Kidney capillary endothelial cell (primary cell): ENCODE measurements around the gene ANKRD11.
"Not testable (repeated sequence)": the region's sequence is repeated elsewhere in the genome, so short reads cannot be mapped to it uniquely, and the experiment has no call there.

ENCODE experiments used
- DNase-seq: peaks from one replicate; pipeline ENCODE4 v3.0.0-alpha.2; 2018; ENCODE audit warnings: low spot score

ANKRD11 gene

GRCh38 chr16:89314357-89314756 lies 176.0 kb downstream of the ANKRD11 start:
- no peak for DNase-seq

DNA sequence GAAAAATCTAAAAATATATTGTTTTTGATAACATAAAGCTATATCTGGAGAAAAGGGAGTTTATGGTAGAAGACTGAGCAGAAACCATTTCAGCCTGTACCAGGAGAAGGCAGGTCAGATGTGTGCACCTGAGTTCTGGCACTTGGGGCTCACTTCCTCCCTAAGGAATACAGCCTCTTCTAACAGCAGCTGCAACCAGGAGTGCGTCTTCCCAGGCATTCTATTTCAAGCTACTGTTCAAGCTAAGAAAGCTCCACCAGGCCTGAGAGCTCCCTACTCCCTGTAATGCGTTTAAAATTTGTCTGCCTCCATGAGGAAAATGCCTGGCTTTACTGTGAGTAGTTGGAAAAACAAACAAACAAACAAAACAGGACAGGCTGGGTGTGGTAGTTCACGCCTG lies 176.8 kb downstream of the ANKRD11 start:
- no peak for DNase-seq

- no peak for DNase-seq
Measured at GRCh38 chr16:89312598-89313299, 177.6 kb downstream of the ANKRD11 start.

GRCh38 chr16:89312194-89312593 lies 178.2 kb downstream of the ANKRD11 start:
- DNase-seq, result no peak

DNA sequence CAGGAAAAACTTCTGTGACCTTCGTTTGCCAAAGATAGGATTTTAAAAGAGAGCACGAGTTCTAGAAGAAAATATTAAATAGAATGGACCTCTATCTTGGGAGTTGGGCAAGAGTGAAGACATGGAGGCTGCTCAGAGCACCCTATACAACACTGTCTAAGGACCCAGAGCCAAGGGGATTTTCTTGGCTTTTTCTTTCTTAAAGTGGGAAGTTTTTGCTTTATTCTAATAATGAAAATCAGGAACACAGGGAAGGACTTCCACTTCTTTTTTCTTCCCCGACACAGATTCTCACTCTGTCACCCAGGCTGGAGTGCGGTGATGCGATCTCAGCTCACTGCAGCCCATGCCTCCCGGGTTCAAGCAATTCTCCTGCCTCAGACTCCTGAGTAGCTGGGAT lies 178.7 kb downstream of the ANKRD11 start:
- DNase-seq, result no peak

- DNase-seq, result no peak
Measured at GRCh38 chr16:89309438-89310122, 180.8 kb downstream of the ANKRD11 start.

GRCh38 chr16:89308391-89309333 lies 181.7 kb downstream of the ANKRD11 start:
- DNase-seq, result no peak

DNA sequence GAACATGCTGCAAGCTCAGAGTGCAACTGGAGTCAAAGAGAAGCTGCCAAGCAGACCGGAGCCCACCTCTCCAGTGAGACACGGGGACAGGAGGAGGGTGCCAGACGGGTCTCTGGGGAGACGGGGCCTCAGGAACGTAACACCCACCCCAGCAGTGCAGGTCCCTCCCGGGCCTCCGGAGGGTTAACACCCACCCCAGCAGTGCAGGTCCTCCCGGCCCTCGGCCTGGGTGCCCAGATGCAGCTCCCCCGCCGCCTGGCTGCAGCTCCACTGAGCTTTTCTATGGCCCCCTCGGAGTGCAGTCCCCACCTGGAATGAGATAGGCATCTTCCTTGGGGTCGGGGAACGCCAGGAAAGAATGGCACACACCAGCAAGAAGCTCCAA lies 182.9 kb downstream of the ANKRD11 start:
- DNase-seq, result no peak

DNA sequence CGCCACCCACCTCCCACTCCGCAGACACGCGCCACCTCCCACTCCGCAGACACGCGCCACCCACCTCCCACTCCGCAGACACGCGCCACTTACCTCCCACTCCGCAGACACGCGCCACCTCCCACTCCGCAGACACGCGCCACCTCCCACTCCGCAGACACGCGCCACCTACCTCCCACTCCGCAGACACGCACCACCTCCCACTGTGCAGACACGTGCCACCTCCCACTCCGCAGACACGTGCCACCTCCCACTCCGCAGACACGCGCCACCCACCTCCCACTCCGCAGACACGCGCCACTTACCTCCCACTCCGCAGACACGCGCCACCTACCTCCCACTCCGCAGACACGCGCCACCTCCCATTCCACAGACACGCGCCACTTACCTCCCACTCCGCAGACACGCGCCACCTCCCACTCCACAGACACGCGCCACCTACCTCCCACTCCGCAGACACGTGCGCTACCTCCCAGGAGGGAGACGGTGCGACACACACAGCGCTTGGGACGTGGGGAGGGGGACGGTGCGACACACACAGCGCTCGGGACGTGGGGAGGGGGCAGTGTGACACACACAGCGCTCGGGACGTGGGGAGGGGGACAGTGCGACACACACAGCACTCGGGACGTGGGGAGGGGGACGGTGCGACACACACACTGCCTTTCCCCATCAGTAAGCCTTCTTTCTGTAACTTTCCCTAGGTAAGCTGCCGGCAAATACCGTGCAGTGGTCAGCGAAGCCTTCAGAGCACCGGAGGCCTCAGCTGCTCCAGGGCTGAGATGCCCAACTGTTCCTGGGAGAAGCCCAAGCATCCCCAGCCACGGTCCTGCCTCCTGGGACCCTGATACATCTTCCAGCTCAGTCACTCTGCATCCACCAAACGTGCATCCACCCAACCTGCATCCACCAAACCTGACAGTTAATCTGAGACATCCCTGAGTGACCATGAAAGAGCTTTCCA lies 183.6 kb downstream of the ANKRD11 start:
- not testable (repeated sequence) for DNase-seq

- no peak for DNase-seq
Measured at GRCh38 chr16:89304941-89305705, 185.2 kb downstream of the ANKRD11 start.

- no peak for DNase-seq
Measured at GRCh38 chr16:89304181-89304851, 186.0 kb downstream of the ANKRD11 start.

DNA sequence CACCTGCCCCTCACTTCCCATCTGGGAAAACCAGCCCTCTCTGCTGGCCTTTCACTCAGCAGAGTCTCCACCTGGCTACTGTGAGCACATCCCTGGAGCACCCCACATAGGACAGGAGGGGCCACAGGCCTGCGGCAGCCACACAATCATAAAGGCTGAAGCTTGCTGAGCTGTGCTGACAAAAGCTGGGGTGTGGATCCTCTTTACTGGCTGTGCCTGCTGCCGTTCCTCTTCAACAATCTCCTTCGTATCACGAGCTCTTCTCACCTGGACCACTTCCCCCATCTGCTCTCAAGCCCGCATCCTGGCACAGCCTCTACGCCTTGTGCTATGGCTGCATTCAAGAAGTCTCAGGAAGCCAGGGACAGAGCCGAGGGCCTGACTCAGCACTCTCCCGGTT lies 186.7 kb downstream of the ANKRD11 start:
- no peak for DNase-seq

GRCh38 chr16:89300976-89301360 lies 189.4 kb downstream of the ANKRD11 start:
- no peak for DNase-seq

- no peak for DNase-seq
Measured at GRCh38 chr16:89300311-89300975, 189.9 kb downstream of the ANKRD11 start.

GRCh38 chr16:89299357-89300111 lies 190.8 kb downstream of the ANKRD11 start:
- not testable (repeated sequence) for DNase-seq

DNA sequence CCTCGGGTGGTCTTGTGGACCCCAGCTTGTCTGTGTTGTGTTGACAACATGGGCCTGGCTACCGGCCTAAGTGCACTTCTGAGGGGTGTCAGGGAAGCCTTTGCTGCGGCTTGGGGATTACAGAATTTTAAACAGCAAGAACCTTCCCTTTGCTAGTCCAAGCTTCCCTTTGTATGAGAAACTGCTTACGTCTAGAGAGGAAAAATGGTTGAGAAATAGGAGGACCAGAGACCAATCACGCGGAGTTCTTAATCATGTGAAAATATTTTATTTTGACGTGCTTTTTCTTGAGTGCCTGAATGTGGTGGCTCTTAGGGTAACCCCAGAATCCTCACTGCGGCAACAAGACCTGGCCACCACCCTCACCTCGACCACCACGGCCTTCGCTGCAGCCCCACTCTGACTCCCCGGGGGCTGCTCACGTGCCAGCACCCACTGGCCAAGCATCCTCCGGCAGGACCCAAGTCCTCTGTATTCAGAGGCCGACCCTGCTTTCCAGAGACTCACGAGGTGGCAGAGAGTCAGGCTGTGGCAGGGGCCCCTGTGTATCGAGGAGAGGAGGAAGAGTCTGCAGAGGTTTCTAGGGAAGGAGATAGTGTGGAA lies 191.6 kb downstream of the ANKRD11 start:
- DNase-seq, result no peak

DNA sequence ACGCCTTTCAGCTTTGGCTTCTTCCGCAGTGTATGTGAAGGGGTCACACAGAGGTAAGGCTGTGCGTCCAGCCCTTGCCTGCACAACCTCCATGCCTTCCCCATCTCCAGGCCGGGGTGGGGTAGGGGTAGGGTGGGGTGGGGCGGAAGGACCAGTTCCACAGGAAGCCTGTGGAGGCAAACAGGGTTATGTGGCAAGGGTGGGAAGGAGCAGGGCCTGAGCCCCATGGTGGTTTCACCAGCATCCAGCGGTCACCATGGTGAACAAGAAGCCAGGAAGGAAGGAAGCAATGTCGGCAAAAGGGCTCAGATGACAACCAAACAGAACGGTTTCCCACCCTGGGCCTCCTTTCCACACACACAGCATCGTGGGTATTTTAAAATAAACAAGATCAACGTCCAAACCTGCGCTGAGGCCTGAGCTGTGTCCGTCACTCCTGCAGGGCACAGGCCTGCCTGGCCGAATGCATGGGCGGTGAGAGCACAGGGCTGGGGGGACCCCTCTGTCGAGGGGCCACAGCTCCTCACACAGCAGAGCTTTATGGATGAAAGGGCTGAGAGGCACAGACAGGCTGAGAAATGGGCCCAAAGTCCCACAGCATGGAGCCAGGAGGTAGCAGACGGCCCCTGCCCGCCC lies 192.3 kb downstream of the ANKRD11 start:
- no peak for DNase-seq
